Mesothelial cell of epicardium (in vitro differentiated cells): Measurements from ENCODE around the gene TLK1. TPM values are rescaled to one million over a fixed set of nuclear protein-coding genes. Genes with fewer than 3 reads are reported as not detected.

Experiments
- DNase-seq, 2 experiments: peaks; one replicate each; pipeline ENCODE4 v3.0.0; 2021; ENCODE audit warnings: low spot score in 2 of 2; ENCODE audit not compliant: unreplicated experiment in 2 of 2
- H3K27ac Mint-ChIP-seq: 2 replicates; pipeline ENCODE4 v1.8.0; 2021; ENCODE audit warnings: mixed read lengths
- H3K27me3 Mint-ChIP-seq: 2 replicates; pipeline ENCODE4 v1.8.0; 2021; ENCODE audit warnings: low read depth, mixed read lengths
- H3K36me3 Mint-ChIP-seq: 2 replicates; pipeline ENCODE4 v1.8.0; 2021; ENCODE audit warnings: mixed read lengths
- H3K4me1 Mint-ChIP-seq: 2 replicates; pipeline ENCODE4 v1.8.0; 2021; ENCODE audit warnings: mixed read lengths
- H3K4me3 Mint-ChIP-seq: 2 replicates; pipeline ENCODE4 v1.8.0; 2021; ENCODE audit warnings: mild to moderate bottlenecking, moderate library complexity, mixed read lengths
- H3K9me3 Mint-ChIP-seq: 2 replicates; pipeline ENCODE4 v1.8.0; 2021; ENCODE audit warnings: mixed read lengths
- CTCF ChIP-seq: fragments of 200-600 bp; sonication (generic); IDR thresholded peaks from one replicate; pipeline ENCODE4 v1.5.0; 2021; ENCODE audit warnings: antibody characterized with exemption; ENCODE audit not compliant: unreplicated experiment
- total RNA-seq: library from RNA; stranded (reverse); gene quantifications from 3 replicates; pipeline ENCODE4 v1.2.1, GENCODE V29; 2021

Gene TLK1
- total RNA-seq, 1 donor from 2014 or later, result 72.0 TPM

DNA sequence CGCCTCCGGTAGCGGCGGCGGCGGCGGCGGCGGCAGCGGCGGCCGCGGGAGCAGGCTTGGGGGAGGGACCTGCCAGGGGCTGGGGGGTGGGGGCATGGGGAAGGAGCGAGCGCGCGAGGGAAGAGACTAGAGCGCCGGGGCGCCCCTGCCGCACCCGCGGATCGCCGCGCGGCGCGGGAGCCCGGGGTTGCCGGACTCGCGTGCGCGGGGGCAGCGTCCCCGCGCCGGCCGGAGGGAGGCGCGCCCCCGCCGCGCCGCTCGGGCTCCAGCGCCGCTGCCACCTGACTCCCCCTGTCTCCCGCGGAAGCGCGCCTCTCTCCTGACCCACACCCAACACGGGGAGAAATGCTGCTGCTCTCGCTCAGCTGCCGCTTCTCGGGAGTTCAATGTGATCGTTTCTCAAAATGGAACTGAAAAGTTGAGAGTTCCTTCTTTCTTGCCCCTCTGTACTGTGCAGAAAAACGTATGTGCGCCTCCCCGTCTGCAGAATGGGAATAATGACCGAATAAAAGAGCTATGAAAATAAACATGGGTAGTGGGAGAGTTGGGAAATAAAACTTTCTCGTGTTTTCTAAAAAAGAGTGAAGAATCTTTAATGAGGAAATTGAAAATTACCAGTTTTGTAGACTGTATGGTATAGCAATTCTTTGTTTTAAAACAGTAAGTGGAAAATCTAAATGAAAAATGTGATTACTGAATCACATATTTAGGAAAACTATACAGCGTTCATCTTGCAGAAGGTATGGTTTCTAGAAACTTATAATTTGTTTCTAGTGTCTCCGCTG is 455 bp upstream of the TLK1 start:
- no peak for TF ChIP-seq CTCF
- Mint-ChIP-seq H3K9me3 (no peaks in the 10 kb centered on the region), H3K27me3 (no peaks in the 10 kb centered on the region), H3K27ac (peak overlapping the region; percentile 94), H3K4me1 (peaks cover 55% of the 10 kb centered on the region), H3K36me3 (no peaks in the 10 kb centered on the region), H3K4me3 (peak overlapping the region; percentile 81)
- DNase-seq, result peak; percentile 54 to 69

GRCh38 chr2:171159372-171160118 is 1.1 kb downstream of the TLK1 start:
- DNase-seq, result peak; percentile 28 to 63
- Mint-ChIP-seq H3K27ac (peak overlapping the region; percentile 99), H3K27me3 (no peaks in the 10 kb centered on the region), H3K36me3 (no peaks in the 10 kb centered on the region), H3K4me1 (peaks cover 56% of the 10 kb centered on the region), H3K9me3 (no peaks in the 10 kb centered on the region), H3K4me3 (peak overlapping the region; percentile 98)
- TF ChIP-seq CTCF, result no peak

DNA sequence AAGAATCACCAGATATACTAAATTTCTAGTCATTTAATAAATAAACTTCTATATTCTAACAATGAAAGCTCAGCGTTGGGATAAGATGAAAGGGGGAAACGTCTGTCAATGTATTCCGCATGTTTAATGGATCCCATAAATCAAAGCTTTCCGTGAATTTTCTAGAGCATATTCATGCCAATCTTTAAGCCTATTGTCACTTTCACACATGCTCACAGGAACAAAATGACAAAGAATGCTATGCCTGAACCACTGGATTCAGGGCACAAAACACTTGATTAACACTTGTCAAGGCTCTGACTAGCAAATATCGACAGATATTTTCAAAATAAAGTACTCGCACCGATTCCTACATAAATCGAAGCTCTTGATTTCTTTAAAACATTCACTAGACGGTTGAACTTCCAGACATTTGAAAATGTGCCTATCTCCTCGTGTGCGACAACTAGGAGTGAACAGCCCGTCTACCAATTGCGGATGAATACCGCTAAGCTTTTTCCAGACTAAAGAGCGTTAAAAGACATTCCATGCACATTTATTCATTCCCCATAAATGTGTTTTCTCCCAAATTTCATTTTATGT is 1.8 kb downstream of the TLK1 start:
- no peak for DNase-seq
- Mint-ChIP-seq H3K4me1 (peaks cover 57% of the 10 kb centered on the region), H3K27me3 (no peaks in the 10 kb centered on the region), H3K27ac (peak overlapping the region; percentile 99), H3K9me3 (no peaks in the 10 kb centered on the region), H3K36me3 (no peaks in the 10 kb centered on the region), H3K4me3 (peak overlapping the region; percentile 98)
- no peak for TF ChIP-seq CTCF

GRCh38 chr2:171158036-171158789 is 2.5 kb downstream of the TLK1 start:
- DNase-seq, result no peak
- H3K27ac Mint-ChIP-seq, result peak overlapping the region; percentile 49
- H3K4me1 Mint-ChIP-seq, result peaks cover 54% of the 10 kb centered on the region
- peak overlapping the region; percentile 98 for H3K4me3 Mint-ChIP-seq
- H3K36me3 Mint-ChIP-seq, result no peaks in the 10 kb centered on the region
- no peak for TF ChIP-seq CTCF
- no peaks in the 10 kb centered on the region for H3K9me3 Mint-ChIP-seq
- no peaks in the 10 kb centered on the region for H3K27me3 Mint-ChIP-seq

- Mint-ChIP-seq H3K4me1 (peaks cover 54% of the 10 kb centered on the region), H3K27ac (no peak overlapping the region), H3K27me3 (no peaks in the 10 kb centered on the region), H3K4me3 (no peak overlapping the region), H3K36me3 (no peaks in the 10 kb centered on the region), H3K9me3 (no peaks in the 10 kb centered on the region)
- DNase-seq, result no peak
- no peak for TF ChIP-seq CTCF
Observed at GRCh38 chr2:171157109-171157500, 3.6 kb downstream of the TLK1 start.
